Measurements from ENCODE around the gene CSRNP2.

CSRNP2 gene

DNA sequence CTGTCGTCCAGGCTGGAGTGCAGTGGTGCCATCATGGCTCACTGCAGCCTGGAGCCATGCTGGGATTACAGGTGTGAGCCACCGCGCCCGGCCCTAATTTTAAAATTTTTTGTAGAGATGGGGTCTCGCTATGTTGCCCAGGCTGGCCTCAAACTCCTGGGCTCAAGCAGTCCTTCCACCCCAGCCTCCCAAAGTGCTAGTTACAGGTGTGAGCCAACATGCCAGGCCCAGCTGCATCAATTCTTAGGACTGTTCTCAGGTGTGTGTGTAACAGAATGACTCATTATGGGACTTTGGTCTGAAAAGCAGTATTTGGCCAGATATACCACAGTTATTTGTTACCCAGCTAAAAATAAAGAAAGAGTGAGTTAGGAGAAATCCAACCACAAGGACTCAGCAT lies 17.9 kb downstream of the CSRNP2 start:
- no peaks in the 10 kb centered on the region for H3K27me3 Mint-ChIP-seq
- ATAC-seq (ENCODE audit: low read depth) (no peak), DNase-seq (ENCODE audit: low spot score in 2 of 2) (no peak)
- no peaks in the 10 kb centered on the region for H3K9me3 Mint-ChIP-seq
- H3K36me3 Mint-ChIP-seq: peaks cover 13% of the 10 kb centered on the region
- H3K4me1 Mint-ChIP-seq: no peaks in the 10 kb centered on the region
- H3K4me3 Mint-ChIP-seq: no peak overlapping the region
- H3K27ac Mint-ChIP-seq: no peak overlapping the region

DNA sequence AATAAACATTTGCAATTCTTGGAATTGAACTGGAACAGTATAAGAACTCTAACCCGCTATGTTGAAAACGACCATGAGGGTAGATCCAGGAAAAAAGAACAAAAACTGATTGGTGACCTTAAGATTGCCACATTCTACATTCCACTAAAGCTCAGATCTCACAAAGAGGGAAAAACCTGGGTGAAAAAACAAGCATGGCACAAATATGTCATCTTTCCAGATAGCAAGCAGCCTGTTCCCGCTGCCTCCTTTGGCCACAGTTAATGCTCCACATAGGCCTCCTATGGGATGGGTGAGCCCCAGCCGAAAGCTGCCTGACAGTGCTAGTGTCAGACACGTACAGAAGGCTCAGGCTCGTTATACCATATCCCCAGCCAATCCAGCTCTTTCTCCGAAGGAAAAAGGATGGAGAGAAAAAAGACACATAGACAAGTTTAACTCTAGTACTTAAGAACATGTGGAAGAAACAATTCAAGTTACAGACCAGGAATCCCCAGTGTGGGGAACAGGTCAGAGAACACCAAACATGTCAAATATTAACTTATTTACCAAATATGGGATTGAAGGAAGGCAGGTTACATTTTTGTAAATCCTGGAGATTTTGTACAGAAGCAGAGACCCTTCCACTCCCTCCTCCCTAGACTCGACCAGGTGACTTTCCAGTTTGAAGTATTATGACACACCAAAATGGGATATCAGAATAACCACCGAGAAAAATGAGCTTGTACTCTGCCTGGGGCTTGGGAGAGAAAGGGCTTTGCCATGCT lies 20.6 kb downstream of the CSRNP2 start:
- ATAC-seq (ENCODE audit: low read depth) (no peak), DNase-seq (ENCODE audit: low spot score in 2 of 2) (no peak)
- H3K4me3 Mint-ChIP-seq: no peak overlapping the region
- peaks cover 17% of the 10 kb centered on the region for H3K36me3 Mint-ChIP-seq
- no peaks in the 10 kb centered on the region for H3K9me3 Mint-ChIP-seq
- H3K27me3 Mint-ChIP-seq: no peaks in the 10 kb centered on the region
- no peaks in the 10 kb centered on the region for H3K4me1 Mint-ChIP-seq
- no peak overlapping the region for H3K27ac Mint-ChIP-seq

- ATAC-seq (ENCODE audit: low read depth) (no peak), DNase-seq (ENCODE audit: low spot score in 2 of 2) (no peak)
- peak overlapping the region; percentile 38 for H3K27ac Mint-ChIP-seq
- peaks cover 18% of the 10 kb centered on the region for H3K36me3 Mint-ChIP-seq
- no peaks in the 10 kb centered on the region for H3K4me1 Mint-ChIP-seq
- no peaks in the 10 kb centered on the region for H3K27me3 Mint-ChIP-seq
- no peaks in the 10 kb centered on the region for H3K9me3 Mint-ChIP-seq
- H3K4me3 Mint-ChIP-seq: no peak overlapping the region
Observed at GRCh38 chr12:51059086-51059485, 24.3 kb downstream of the CSRNP2 start.

- Mint-ChIP-seq H3K4me3 (no peak overlapping the region), H3K27ac (no peak overlapping the region), H3K36me3 (peaks cover 23% of the 10 kb centered on the region), H3K9me3 (no peaks in the 10 kb centered on the region), H3K27me3 (no peaks in the 10 kb centered on the region), H3K4me1 (peaks cover 3% of the 10 kb centered on the region)
- ATAC-seq (ENCODE audit: low read depth) (no peak), DNase-seq (ENCODE audit: low spot score in 2 of 2) (no peak)
Observed at GRCh38 chr12:51056242-51056641, 27.2 kb downstream of the CSRNP2 start.

DNA sequence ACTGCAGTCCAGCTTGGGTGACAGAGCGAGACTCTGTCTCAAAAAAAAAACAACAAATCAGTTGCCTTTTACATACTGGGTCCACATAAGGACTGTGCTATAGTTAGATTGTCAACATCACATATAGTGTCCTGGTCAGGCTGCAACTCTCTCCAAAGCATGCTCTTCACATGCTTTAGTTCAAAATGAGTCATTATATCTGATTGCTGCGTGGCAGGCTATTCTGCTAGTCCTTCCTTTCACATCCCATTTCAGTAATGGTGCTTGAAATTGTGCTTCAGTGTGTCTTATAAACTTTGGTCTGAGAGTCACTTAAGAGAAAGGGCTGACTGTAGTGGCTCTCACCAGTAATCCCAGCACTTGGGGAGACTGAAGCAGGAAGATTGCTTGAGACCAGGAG lies 28.3 kb downstream of the CSRNP2 start:
- Mint-ChIP-seq H3K27ac (no peak overlapping the region), H3K4me3 (no peak overlapping the region), H3K36me3 (peaks cover 20% of the 10 kb centered on the region), H3K9me3 (no peaks in the 10 kb centered on the region), H3K4me1 (peaks cover 3% of the 10 kb centered on the region), H3K27me3 (no peaks in the 10 kb centered on the region)
- DNase-seq (ENCODE audit: low spot score in 2 of 2): no peak
- no peak for ATAC-seq (ENCODE audit: low read depth)

DNA sequence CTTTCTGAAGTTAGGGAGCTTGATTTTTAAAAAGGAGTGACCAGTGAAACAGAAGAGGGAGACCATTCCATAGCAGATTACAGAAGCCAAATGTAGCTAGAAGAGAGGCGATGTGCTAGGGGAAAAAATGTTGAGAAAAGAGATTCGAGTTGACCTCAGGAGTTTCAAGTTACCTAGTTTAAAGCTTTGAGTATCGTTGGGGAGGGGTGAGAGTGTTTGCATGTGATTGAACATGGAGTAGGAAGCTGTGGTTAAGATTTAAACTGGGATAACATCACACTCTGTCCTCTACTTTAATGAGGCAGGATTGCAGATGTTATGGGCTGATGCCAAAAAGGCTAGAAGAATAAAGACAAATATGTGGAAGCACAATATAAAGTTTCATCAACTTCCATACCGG lies 31.6 kb downstream of the CSRNP2 start:
- DNase-seq (ENCODE audit: low spot score in 2 of 2): no peak
- H3K9me3 Mint-ChIP-seq: no peaks in the 10 kb centered on the region
- peaks cover 20% of the 10 kb centered on the region for H3K4me1 Mint-ChIP-seq
- no peak for ATAC-seq (ENCODE audit: low read depth)
- peak overlapping the region; percentile 19 for H3K27ac Mint-ChIP-seq
- no peak overlapping the region for H3K4me3 Mint-ChIP-seq
- H3K36me3 Mint-ChIP-seq: peaks cover 11% of the 10 kb centered on the region
- no peaks in the 10 kb centered on the region for H3K27me3 Mint-ChIP-seq

DNA sequence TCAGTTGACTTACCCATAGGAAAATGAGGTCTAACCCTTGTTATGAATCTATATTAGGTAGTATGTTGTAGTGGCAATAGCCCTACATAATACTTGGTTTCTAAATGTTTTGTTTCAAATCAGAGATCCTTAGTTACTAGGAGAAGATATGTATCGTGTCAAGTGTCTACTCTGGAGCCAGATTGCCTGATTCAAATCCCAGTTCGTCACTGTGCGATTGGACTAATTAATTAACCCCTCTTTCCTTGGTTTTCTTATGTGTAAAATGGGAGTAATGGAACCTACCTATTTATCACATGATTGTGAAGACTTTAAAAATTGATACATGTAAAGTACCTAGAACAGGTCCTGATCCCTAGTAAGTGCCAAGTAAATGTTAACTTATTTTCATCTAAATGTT lies 33.9 kb downstream of the CSRNP2 start:
- H3K4me3 Mint-ChIP-seq: peak overlapping the region; percentile 89
- no peak for ATAC-seq (ENCODE audit: low read depth)
- no peaks in the 10 kb centered on the region for H3K9me3 Mint-ChIP-seq
- H3K27ac Mint-ChIP-seq: peak overlapping the region; percentile 96
- peaks cover 20% of the 10 kb centered on the region for H3K4me1 Mint-ChIP-seq
- no peak for DNase-seq (ENCODE audit: low spot score in 2 of 2)
- H3K36me3 Mint-ChIP-seq: peaks cover 8% of the 10 kb centered on the region
- H3K27me3 Mint-ChIP-seq: no peaks in the 10 kb centered on the region

DNA sequence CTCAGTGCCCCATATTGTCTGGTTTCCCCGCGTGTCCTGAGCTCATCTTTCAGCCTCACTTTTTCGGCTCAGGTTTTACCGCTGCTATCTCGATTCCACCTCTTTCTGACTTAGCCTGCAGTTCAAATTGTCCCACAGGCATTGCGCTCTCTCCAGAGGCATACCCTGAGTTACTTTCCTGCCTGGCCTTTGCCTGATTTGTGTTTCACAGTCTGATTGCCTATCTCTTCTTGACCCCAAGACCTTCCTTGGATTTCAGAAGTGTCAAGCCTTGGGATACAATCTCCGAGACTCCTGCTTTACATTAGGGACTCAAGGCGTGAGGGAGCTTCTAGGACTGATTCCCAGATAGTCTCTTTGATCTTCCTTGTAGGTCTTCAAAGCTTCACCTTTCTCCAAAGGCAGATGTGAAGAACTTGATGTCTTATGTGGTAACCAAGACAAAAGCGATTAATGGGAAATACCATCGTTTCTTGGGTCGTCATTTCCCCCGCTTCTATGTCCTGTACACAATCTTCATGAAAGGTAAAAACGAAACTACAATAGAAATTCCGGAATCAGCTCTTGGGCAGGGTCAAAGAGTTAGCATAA lies 34.6 kb downstream of the CSRNP2 start:
- H3K4me3 Mint-ChIP-seq: peak overlapping the region; percentile 89
- DNase-seq (ENCODE audit: low spot score in 2 of 2) (peak in 1 of 2 donors; percentile 18), ATAC-seq (ENCODE audit: low read depth) (peak; percentile 7)
- peaks cover 20% of the 10 kb centered on the region for H3K4me1 Mint-ChIP-seq
- no peaks in the 10 kb centered on the region for H3K9me3 Mint-ChIP-seq
- H3K27ac Mint-ChIP-seq: peak overlapping the region; percentile 96
- H3K27me3 Mint-ChIP-seq: no peaks in the 10 kb centered on the region
- H3K36me3 Mint-ChIP-seq: peaks cover 8% of the 10 kb centered on the region

DNA sequence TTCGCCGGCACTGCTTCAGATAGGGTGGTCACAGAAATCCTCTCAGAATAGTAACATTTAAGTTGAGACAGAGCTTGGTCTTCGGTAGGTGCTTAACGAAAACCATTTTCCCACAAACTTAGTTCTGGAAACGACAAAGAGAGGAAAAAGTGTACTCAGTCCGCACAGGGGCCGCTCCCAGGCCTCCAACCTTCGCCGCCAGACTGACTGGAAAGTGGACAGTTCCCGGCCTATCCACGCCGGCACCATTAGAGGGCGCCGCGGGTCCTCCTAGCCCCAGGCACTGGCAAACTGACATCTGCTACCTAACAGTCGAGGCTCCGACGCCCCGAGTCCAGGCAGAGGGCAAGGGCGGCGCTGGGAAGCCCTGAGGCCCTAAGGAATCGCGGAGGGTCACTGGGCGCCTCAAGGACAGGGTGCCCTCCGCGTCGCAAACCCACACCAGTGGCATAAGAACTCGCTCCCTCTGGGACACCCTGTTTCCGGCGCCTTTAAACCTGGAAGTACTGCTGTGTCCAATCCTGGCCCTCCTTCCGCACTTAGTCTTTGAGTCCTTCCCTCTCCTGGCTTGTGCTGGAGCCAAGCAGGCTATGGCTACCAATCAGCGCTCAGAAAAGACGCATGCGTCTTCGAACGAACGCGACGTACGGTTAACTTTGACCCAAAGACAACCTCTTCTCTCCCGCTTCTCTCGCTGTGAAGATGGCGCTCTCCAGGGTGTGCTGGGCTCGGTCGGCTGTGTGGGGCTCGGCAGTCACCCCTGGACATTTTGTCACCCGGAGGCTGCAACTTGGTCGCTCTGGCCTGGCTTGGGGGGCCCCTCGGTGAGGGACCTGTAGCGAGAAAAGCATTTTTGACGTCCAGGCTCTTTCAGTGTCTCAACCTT lies 35.5 kb downstream of the CSRNP2 start, which contains the start of gene LETMD1:
Gene LETMD1, plus strand, starts transcription at position 673 of the 886 bp plus-strand sequence. Its CDS starts 30 bp downstream, at position 703.
- DNase-seq (ENCODE audit: low spot score in 2 of 2) (peak; percentile 88 to 92), ATAC-seq (ENCODE audit: low read depth) (peak; percentile 90)
- Mint-ChIP-seq H3K4me3 (peak within 1 kb of the TSS; percentile 89), H3K36me3 (peaks cover 5% of the 10 kb centered on the region), H3K27ac (peak within 1 kb of the TSS; percentile 96), H3K27me3 (no peaks in the 10 kb centered on the region), H3K9me3 (no peaks in the 10 kb centered on the region), H3K4me1 (peaks cover 20% of the 10 kb centered on the region)

GRCh38 chr12:51036279-51036678 lies 47.1 kb downstream of the CSRNP2 start:
- Mint-ChIP-seq H3K27me3 (no peaks in the 10 kb centered on the region), H3K27ac (no peak overlapping the region), H3K4me1 (no peaks in the 10 kb centered on the region), H3K4me3 (no peak overlapping the region), H3K9me3 (no peaks in the 10 kb centered on the region), H3K36me3 (no peaks in the 10 kb centered on the region)
- DNase-seq (ENCODE audit: low spot score in 2 of 2): no peak
- no peak for ATAC-seq (ENCODE audit: low read depth)

DNA sequence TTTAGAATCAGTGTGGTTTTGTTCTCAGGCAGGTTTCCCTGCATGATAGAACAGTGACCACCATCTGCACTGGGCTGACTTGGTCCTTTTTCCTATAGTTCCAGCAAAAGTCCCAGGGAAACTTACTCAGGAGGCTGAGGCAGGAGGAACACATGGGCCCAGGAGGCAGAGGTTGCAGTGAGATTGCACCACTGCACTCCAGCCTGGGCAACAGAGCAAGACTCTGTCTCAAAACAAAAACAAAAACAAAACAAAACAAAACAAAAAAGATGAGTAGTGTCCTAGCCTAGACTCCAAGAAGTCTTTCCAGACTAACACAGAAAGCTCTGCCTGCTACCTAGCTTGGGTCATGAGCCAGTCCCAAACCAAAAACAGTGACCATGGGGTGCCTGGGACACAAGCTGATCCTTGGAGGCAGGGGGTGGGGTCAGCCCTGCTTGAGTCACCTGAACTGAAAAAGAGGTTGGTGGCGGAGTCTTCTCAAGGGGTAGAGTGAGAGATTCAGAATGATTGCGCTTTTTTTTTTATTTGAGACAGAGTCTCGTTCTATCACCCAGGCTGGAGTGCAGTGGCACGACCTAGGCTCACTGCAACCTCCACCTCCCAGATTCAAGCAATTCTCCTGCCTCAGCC lies 49.8 kb downstream of the CSRNP2 start:
- DNase-seq (ENCODE audit: low spot score in 2 of 2) (no peak), ATAC-seq (ENCODE audit: low read depth) (no peak)
- no peaks in the 10 kb centered on the region for H3K27me3 Mint-ChIP-seq
- H3K9me3 Mint-ChIP-seq: no peaks in the 10 kb centered on the region
- H3K4me3 Mint-ChIP-seq: no peak overlapping the region
- no peaks in the 10 kb centered on the region for H3K36me3 Mint-ChIP-seq
- H3K27ac Mint-ChIP-seq: peak overlapping the region; percentile 51
- no peaks in the 10 kb centered on the region for H3K4me1 Mint-ChIP-seq

- Mint-ChIP-seq H3K9me3 (no peaks in the 10 kb centered on the region), H3K36me3 (no peaks in the 10 kb centered on the region), H3K27ac (peak overlapping the region; percentile 51), H3K4me1 (peaks cover 2% of the 10 kb centered on the region), H3K27me3 (no peaks in the 10 kb centered on the region), H3K4me3 (no peak overlapping the region)
- DNase-seq (ENCODE audit: low spot score in 2 of 2) (no peak), ATAC-seq (ENCODE audit: low read depth) (no peak)
Observed at GRCh38 chr12:51033048-51033447, 50.3 kb downstream of the CSRNP2 start.

DNA sequence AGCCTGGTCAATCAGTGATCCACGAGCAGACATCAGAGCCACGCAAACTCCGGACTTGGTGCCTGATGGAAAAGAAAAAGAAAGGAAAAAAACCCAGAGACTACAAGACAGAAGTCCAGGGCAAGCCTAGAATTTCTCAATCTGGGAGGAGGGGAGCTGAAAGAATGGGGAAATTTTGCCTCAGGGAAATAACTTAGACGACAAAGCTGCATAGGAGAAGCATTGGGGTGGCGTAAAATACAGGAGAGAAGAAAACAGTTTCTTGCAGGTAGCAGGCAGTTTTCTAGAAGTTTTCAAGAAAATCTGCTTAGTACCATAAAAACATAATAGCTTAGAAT lies 54.6 kb downstream of the CSRNP2 start:
- Mint-ChIP-seq H3K27ac (no peak overlapping the region), H3K36me3 (no peaks in the 10 kb centered on the region), H3K27me3 (no peaks in the 10 kb centered on the region), H3K9me3 (no peaks in the 10 kb centered on the region), H3K4me1 (peaks cover 19% of the 10 kb centered on the region), H3K4me3 (no peak overlapping the region)
- ATAC-seq (ENCODE audit: low read depth) (no peak), DNase-seq (ENCODE audit: low spot score in 2 of 2) (no peak)
